ENCODE results near the gene HPS1.

- TF ChIP-seq CTCF (conservative IDR thresholded peaks at IDR 0.05; ENCODE audit: low read depth in 2 of 2) (no peak), POLR2AphosphoS5 (IDR thresholded peaks at IDR 0.05; ENCODE audit: low read depth) (no peak), EZH2 (IDR thresholded peaks at IDR 0.05; ENCODE audit: low read depth, unreplicated experiment) (no peak), EZH2phosphoT487 (IDR thresholded peaks at IDR 0.05; ENCODE audit: unreplicated experiment) (no peak), CREB1 (CRISPR knock-in tag; IDR thresholded peaks at IDR 0.05; ENCODE audit: low read depth) (no peak), REST (IDR thresholded peaks at IDR 0.05; ENCODE audit: unreplicated experiment) (no peak)
These were observed 46.3 kb downstream of the HPS1 start for GRCh38 chr10:98400482-98400881.
